K562 (cell line): ENCODE data around the gene SUDS3. TPM values are rescaled to one million over a fixed set of nuclear protein-coding genes. Genes with fewer than 3 reads are reported as not detected.

Experiments used
- ATAC-seq: fragments of 200-7000 bp; cut with Tn5 transposase; 3 replicates; pipeline ENCODE4 v1.9.1; 2020; ENCODE audit warnings: moderate library complexity
- BruUV-seq: library from RNA; stranded (reverse); fragments of 400-500 nt; replicated peaks from 2 replicates; lab custom pipeline; 2021; lab: Mats Ljungman, UMichigan
- CTCF ChIA-PET: fragments of 300-600 bp; formaldehyde crosslinking; extraction: SDS; loops from one replicate; lab custom pipeline; 2021; ENCODE audit warnings: low intra/inter-chr PET ratio; lab: Yijun Ruan, JAX
- POLR2A ChIA-PET: fragments of 300-600, 350-650 bp; sonication (Branson Sonifier 250); formaldehyde crosslinking; extraction: SDS; loops from one replicate; lab custom pipeline; 2021; ENCODE audit warnings: antibody characterized with exemption, inconsistent platforms; lab: Yijun Ruan, JAX
- DNase-seq, 4 experiments: peaks; one replicate each; pipeline versions ENCODE4 v3.0.0 to v3.0.0-alpha.2; 2011 to 2018; ENCODE audit warnings: low spot score in 3 of 4, mixed read lengths in 3 of 4; ENCODE audit errors: extremely low read depth in 1 of 4
- FAIRE-seq: peaks from 2 replicates; lab custom pipeline; 2011; peaks lifted over from hg19 to GRCh38; lab: Jason Lieb, UNC
- H2AFZ ChIP-seq: 2 replicates; pipeline ENCODE4 v1.6.0; 2011; ENCODE audit warnings: low read depth, low read length, control low read depth, inconsistent platforms
- H3K27ac ChIP-seq: fragments of 200-600 bp; 3 replicates; pipeline ENCODE4 v1.8.0; 2011; ENCODE audit warnings: low read depth, mild to moderate bottlenecking, control low read depth, inconsistent platforms, low read length, moderate library complexity, mixed read lengths; ENCODE audit errors: extremely low read depth
- H3K27me3 ChIP-seq, 2 experiments: fragments of 300-600 bp in 1 of 2; 2 replicates in 1 of 2; 3 replicates in 1 of 2; pipeline versions ENCODE4 v1.6.0 to v1.8.0; 2011; ENCODE audit warnings: inconsistent platforms in 2 of 2, low read length in 2 of 2, mild to moderate bottlenecking in 1 of 2, mixed read lengths in 1 of 2, moderate library complexity in 1 of 2; ENCODE audit not compliant: control insufficient read depth in 2 of 2, insufficient read depth in 2 of 2
- H3K36me3 ChIP-seq: fragments of 300-600 bp; 3 replicates; pipeline ENCODE4 v1.8.0; 2011; ENCODE audit warnings: mild to moderate bottlenecking, low read length, inconsistent platforms; ENCODE audit not compliant: control insufficient read depth, insufficient read depth
- H3K4me1 ChIP-seq, 2 experiments: fragments of 200-600 bp in 1 of 2; replicated peaks in 1 of 2; 2 replicates in 1 of 2; 3 replicates in 1 of 2; pipeline versions ENCODE4 v1.5.1 to v1.8.0; 2011; ENCODE audit warnings: inconsistent platforms in 2 of 2, low read length in 2 of 2, mild to moderate bottlenecking in 1 of 2, mixed read lengths in 1 of 2, moderate library complexity in 1 of 2; ENCODE audit not compliant: control insufficient read depth in 2 of 2, insufficient read depth in 2 of 2
- H3K4me2 ChIP-seq: 2 replicates; pipeline ENCODE4 v1.6.1; 2011; ENCODE audit warnings: low read length, control low read depth, inconsistent platforms, mixed read lengths; ENCODE audit not compliant: insufficient read depth
- H3K4me3 ChIP-seq: fragments of 200-600 bp; sonication (generic), shearing (Covaris generic); 2 replicates; pipeline ENCODE4 v1.5.1; 2016; ENCODE audit warnings: control low read depth, inconsistent platforms
- H3K79me2 ChIP-seq: fragments of 200-600 bp; 3 replicates; pipeline ENCODE4 v1.8.0; 2011; ENCODE audit warnings: low read length, inconsistent platforms; ENCODE audit not compliant: control insufficient read depth, insufficient read depth
- H3K9ac ChIP-seq, 2 experiments: 2 replicates each; pipeline versions ENCODE4 v1.6.0 to v1.6.1; 2011; ENCODE audit warnings: low read depth in 2 of 2, low read length in 2 of 2, control low read depth in 1 of 2, inconsistent platforms in 1 of 2, mild to moderate bottlenecking in 1 of 2, mixed read lengths in 1 of 2; ENCODE audit not compliant: insufficient read depth in 1 of 2
- H3K9me1 ChIP-seq: one replicate; pipeline ENCODE4 v1.6.0; 2011; ENCODE audit warnings: inconsistent platforms, mild to moderate bottlenecking, low read length, moderate library complexity; ENCODE audit not compliant: control insufficient read depth, insufficient read depth
- H3K9me3 ChIP-seq: replicated peaks from 2 replicates; pipeline ENCODE4 v1.5.1; 2011; ENCODE audit warnings: low read depth, low read length, inconsistent platforms; ENCODE audit not compliant: control insufficient read depth, insufficient read depth
- H4K20me1 ChIP-seq: replicated peaks from 2 replicates; pipeline ENCODE4 v1.6.1; 2011; ENCODE audit warnings: low read length, inconsistent platforms, mixed read lengths; ENCODE audit not compliant: control insufficient read depth, insufficient read depth
- CREM ChIP-seq: IDR thresholded peaks from 2 replicates; pipeline ENCODE4 v1.6.1; 2014; ENCODE audit warnings: antibody characterized with exemption, low read depth
- ELF4 ChIP-seq: fragments of 450-650 bp; formaldehyde crosslinking; IDR thresholded peaks from 2 replicates; pipeline ENCODE4 v1.4.0; 2022; ENCODE audit warnings: missing genetic modification characterization
- HOMEZ ChIP-seq: fragments of 250-450 bp; sonication (Bioruptor Pico); IDR thresholded peaks from 2 replicates; pipeline ENCODE4 v1.4.0; 2020; ENCODE audit warnings: mild to moderate bottlenecking, moderate library complexity
- MED1 ChIP-seq: sonication (generic); formaldehyde crosslinking; IDR thresholded peaks from 2 replicates; pipeline ENCODE4 v1.8.1; 2023; ENCODE audit warnings: missing genetic modification reagents, borderline replicate concordance
- MEIS2 ChIP-seq: fragments of 450-650 bp; IDR thresholded peaks from 2 replicates; pipeline ENCODE4 v1.6.1; 2014; ENCODE audit warnings: mild to moderate bottlenecking; ENCODE audit not compliant: partially characterized antibody
- NCOA2 ChIP-seq, 2 experiments: fragments of 450-650 bp; IDR thresholded peaks; 2 replicates each; pipeline ENCODE4 v1.6.1; 2018; ENCODE audit warnings: mild to moderate bottlenecking in 2 of 2, moderate library complexity in 1 of 2; ENCODE audit not compliant: partially characterized antibody in 2 of 2
- RREB1 ChIP-seq: fragments of 250-450 bp; sonication (Bioruptor Pico); IDR thresholded peaks from 2 replicates; pipeline ENCODE4 v1.4.0; 2020
- SNRNP70 ChIP-seq: fragments of 200-400 bp; formaldehyde crosslinking; optimal IDR thresholded peaks from 2 replicates; pipeline ENCODE3; 2017; ENCODE audit warnings: low read depth, low read length
- TFAM ChIP-seq: fragments of 250-450 bp; sonication (Bioruptor Pico); conservative IDR thresholded peaks from 2 replicates; pipeline ENCODE4 v1.5.0; 2021; ENCODE audit warnings: mild to moderate bottlenecking, moderate library complexity
- ZBTB11 ChIP-seq, 3 experiments: fragments of 200-800 bp in 1 of 3; fragments of 250-450 bp in 1 of 3; fragments of 450-650 bp in 1 of 3; sonication (Bioruptor Pico) in 1 of 3; sonication (Bioruptor generic) in 1 of 3; formaldehyde crosslinking in 1 of 3; IDR thresholded peaks; 2 replicates each; pipeline versions ENCODE4 v1.6.1 to v1.8.0; 2016 to 2022; ENCODE audit warnings: mild to moderate bottlenecking in 2 of 3, missing genetic modification characterization in 2 of 3, missing compliant biosample characterization in 1 of 3, moderate library complexity in 1 of 3
- ZNF696 ChIP-seq: fragments of 250-450 bp; sonication (Bioruptor Pico); conservative IDR thresholded peaks from 2 replicates; pipeline ENCODE4 v1.4.0; 2020; ENCODE audit warnings: mild to moderate bottlenecking, moderate library complexity
- WGBS: fragments of 100-300 bp; shearing (Covaris generic); methylation state at CpG from one replicate; pipeline ENCODE4 v1.1.6; 2016; ENCODE audit warnings: low coverage, mixed read lengths; ENCODE audit not compliant: insufficient coverage; ENCODE audit errors: missing lambda C conversion rate; 5-methylcytosine and 5-hydroxymethylcytosine counted together
- in situ Hi-C: fragments of 300-500 bp; cut with MboI; formaldehyde crosslinking; loops from 4 replicates; pipeline ENCODE4 v1.15.0; 2018; ENCODE audit warnings: inconsistent platforms, mixed read lengths
- intact Hi-C: fragments of 100-400 bp; cut with micrococcal nuclease; formaldehyde crosslinking; loops from 2 replicates; pipeline ENCODE4 v1.14.2; 2022
- polyA plus RNA-seq, 8 experiments: library from polyadenylated mRNA; depleted of rRNA in 4 of 8; stranded (reverse) in 5 of 8; unstranded in 3 of 8; fragments of >200 nt; fragmentation: Nextera tagmentation in 2 of 8; fragmentation: Illumina TruSeq in 1 of 8; extraction: Ambion mirVana in 2 of 8; extraction: Trizol in 1 of 8; gene quantifications; 2 replicates each; pipeline versions ENCODE4 v1.2.1 to v1.2.3, GENCODE V29; 2011 to 2014; ENCODE audit warnings: inconsistent platforms in 1 of 8, missing spikeins in 1 of 8
- total RNA-seq, 7 experiments: library from RNA; depleted of rRNA in 6 of 7; stranded (reverse); fragments of >200 nt in 6 of 7; fragmentation: Illumina TruSeq in 2 of 7; extraction: Trizol in 2 of 7; gene quantifications; 2 replicates each; pipeline versions ENCODE4 v1.2.1 to v1.2.3, GENCODE V29; 2011 to 2021; ENCODE audit warnings: low replicate concordance in 1 of 7

Gene SUDS3
- total and polyA plus RNA-seq, 9 of the 15 experiments (the other 6 are each of a cell fraction or from before 2014, with no cell fraction given) = 6.6 to 30.5 (median 23.3) TPM

GRCh38 chr12:118463677-118464076, 87.3 kb downstream of the SUDS3 start:
- no peak for FAIRE-seq
- intact Hi-C loops = no loop called here
- Histone ChIP-seq H4K20me1 (no peaks in the 10 kb centered on the region), H3K4me1 (no peaks in the 10 kb centered on the region; a peak in 1 of 5 replicates), H3K36me3 (no peaks in the 10 kb centered on the region), H3K27me3 (no peaks in the 10 kb centered on the region), H3K9me3 (no peaks in the 10 kb centered on the region), H3K9ac (no peak overlapping the region), H3K79me2 (no peaks in the 10 kb centered on the region), H2AFZ (no peak overlapping the region), H3K27ac (no peak overlapping the region), H3K9me1 (no peaks in the 10 kb centered on the region), H3K4me3 (no peak overlapping the region), H3K4me2 (no peak overlapping the region)
- BruUV-seq = no TSS peak
- in situ Hi-C loops = no loop called here
- CTCF ChIA-PET = no interaction called here
- ATAC-seq = no peak
- WGBS = 1% methylated on average over 4 of the region's 4 CpGs
- no peak for DNase-seq
- POLR2A ChIA-PET = interaction anchor here (0.6 kb wide), 1 partner anchor 563 kb away, joined by 3 read pairs; no protein-coding TSS in a partner anchor
- TF ChIP-seq ELF4 (CRISPR knock-in tag) (no peak), HOMEZ (no peak), MEIS2 (no peak), RREB1 (no peak), TFAM (CRISPR knock-in tag) (no peak), SNRNP70 (no peak), NCOA2 (IDR thresholded peaks at IDR 0.05; ENCODE audit: partially characterized antibody in 2 of 2) (no peak), ZNF696 (no peak), ZBTB11 (CRISPR knock-in tag; IDR thresholded peaks at IDR 0.05) (no peak), MED1 (CRISPR knock-in tag) (no peak), CREM (no peak)
